HG02943 (cell line): ENCODE data around the gene ZNF148.

ENCODE experiments used
- ATAC-seq: cut with Tn5 transposase; IDR thresholded peaks from one replicate; pipeline ENCODE4 v1.9.1; 2021; ENCODE audit warnings: mild to moderate bottlenecking, low read depth, moderate library complexity; ENCODE audit not compliant: unreplicated experiment

Gene ZNF148

GRCh38 chr3:125334675-125335560 is 40.2 kb downstream of the ZNF148 start:
- no peak for ATAC-seq

- ATAC-seq: no peak
Observed at GRCh38 chr3:125332504-125332903, 42.6 kb downstream of the ZNF148 start.

- no peak for ATAC-seq
Observed at GRCh38 chr3:125331243-125331642, 43.9 kb downstream of the ZNF148 start.

GRCh38 chr3:125326957-125327356 is 48.2 kb downstream of the ZNF148 start:
- ATAC-seq: no peak

GRCh38 chr3:125325746-125326145 is 49.4 kb downstream of the ZNF148 start:
- no peak for ATAC-seq

- no peak for ATAC-seq
Observed at GRCh38 chr3:125324341-125324740, 50.8 kb downstream of the ZNF148 start.

- ATAC-seq: no peak
Observed at GRCh38 chr3:125322917-125323316, 52.2 kb downstream of the ZNF148 start.

- no peak for ATAC-seq
Observed at GRCh38 chr3:125322166-125322565, 53.0 kb downstream of the ZNF148 start.

GRCh38 chr3:125319765-125320164 is 55.4 kb downstream of the ZNF148 start:
- no peak for ATAC-seq

- no peak for ATAC-seq
Observed at GRCh38 chr3:125318871-125319270, 56.3 kb downstream of the ZNF148 start.

- ATAC-seq: no peak
Observed at GRCh38 chr3:125318167-125318865, 56.8 kb downstream of the ZNF148 start.

GRCh38 chr3:125317761-125318160 is 57.4 kb downstream of the ZNF148 start:
- ATAC-seq: no peak

- no peak for ATAC-seq
Observed at GRCh38 chr3:125316949-125317348, 58.2 kb downstream of the ZNF148 start.

- no peak for ATAC-seq
Observed at GRCh38 chr3:125316246-125316645, 58.9 kb downstream of the ZNF148 start.

GRCh38 chr3:125313060-125313635 is 62.0 kb downstream of the ZNF148 start:
- ATAC-seq: no peak

- no peak for ATAC-seq
Observed at GRCh38 chr3:125310623-125311081, 64.5 kb downstream of the ZNF148 start.

GRCh38 chr3:125309476-125309875 is 65.6 kb downstream of the ZNF148 start:
- ATAC-seq: no peak

GRCh38 chr3:125306620-125307019 is 68.5 kb downstream of the ZNF148 start:
- ATAC-seq: no peak

GRCh38 chr3:125302932-125303331 is 72.2 kb downstream of the ZNF148 start:
- ATAC-seq: no peak

- no peak for ATAC-seq
Observed at GRCh38 chr3:125300416-125300815, 74.7 kb downstream of the ZNF148 start.

GRCh38 chr3:125294411-125294810 is 80.7 kb downstream of the ZNF148 start:
- ATAC-seq: no peak
